ENCODE results near the gene MMP7.

MMP7 gene

DNA sequence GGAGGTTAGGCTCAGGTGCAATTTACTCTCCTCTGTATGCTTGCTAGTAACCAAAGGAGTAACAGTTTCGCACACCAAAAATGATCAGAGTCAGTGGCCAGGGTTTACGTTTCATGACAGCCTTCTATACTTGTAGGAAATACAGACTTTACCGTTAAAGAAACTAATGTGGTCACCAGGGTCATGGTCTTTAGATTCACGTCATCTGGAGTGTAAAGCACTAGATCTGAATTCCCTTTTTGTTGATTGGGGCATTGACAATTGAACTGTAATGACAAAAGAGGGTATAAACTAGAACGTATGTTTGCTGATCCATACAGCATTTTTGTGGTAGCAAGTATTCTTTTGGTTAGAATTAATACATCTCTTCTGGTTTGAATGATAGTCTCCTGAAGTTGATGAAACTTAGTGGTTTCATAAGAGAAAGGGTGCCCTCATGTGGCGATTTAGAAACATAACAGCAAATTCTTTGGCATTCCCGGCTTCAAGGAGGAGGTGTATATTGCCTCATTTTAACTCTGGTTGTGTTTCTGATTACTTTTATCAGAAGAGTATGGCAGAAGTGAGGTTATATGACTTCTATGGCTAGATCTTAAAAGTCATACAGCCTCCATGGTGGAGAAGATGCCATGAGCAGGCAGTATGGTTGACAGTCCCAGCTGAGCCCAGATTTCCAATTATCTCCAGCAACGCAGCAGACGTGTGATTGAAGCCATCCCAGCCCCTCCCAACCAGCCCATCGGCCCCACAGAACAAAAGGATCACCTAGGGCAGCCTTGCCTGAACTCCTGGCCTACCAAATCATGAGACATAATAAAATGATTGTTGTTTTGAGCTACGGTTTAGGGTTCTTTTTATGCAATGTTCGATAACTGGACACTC lies 35.1 kb downstream of the MMP7 start:
- peak; percentile 70 for DNase-seq (ENCODE audit: low spot score)

DNA sequence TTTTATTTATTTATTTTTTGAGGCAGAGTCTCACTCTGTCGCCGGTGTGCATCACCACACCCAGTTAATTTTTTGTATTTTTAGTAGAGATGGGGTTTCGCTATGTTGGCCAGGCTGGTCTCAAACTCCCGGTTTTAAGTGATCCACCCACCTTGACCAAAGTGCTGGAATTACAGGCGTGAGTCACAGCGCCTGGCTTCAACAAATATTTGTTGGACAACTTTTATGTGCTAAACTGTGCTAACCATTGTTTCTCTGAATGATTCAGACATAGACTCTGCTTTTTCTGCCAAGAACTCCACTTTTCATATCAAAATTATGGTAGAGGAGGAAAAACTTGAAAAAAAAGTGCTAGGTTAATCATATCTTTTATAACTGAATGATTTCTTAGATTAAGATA lies 36.3 kb downstream of the MMP7 start:
- no peak for DNase-seq (ENCODE audit: low spot score)

DNA sequence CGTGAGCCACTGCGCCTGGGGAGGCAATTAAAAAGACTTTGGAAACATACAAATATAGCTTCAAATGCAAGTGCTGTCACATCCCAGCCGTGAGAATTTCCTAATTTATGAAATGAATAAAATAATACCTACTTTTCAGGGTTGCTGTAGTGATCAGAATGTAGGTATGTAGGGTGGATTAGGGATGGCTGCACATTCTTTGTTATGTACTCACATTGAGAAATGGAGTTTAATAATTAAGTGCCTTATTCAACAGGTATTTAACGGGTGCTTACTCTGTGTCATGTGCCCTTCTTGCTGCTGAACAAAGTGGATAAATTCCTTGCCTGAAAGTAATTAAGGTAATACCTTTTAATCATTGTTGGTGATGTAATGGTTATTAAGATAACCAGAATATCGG lies 37.0 kb downstream of the MMP7 start:
- DNase-seq (ENCODE audit: low spot score), result no peak

DNA sequence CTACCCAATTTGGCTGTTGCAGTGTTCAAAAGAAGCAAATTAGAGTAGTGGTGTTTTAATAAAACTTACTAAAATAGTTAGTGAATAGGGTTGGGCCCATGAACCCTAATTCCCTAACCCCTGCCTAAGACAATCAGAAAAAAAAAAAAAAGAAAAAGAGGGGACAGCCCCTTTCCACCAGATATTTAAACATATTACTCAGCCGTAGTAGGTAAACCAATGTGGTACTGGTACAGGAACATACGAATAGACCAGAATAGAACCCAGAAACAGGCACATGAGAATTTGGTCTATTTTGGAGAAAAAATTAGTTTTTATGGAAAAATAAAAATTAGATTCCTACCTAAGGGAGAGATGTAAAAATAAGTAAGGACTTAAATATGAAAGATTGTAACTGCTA lies 38.6 kb downstream of the MMP7 start:
- no peak for DNase-seq (ENCODE audit: low spot score)

DNA sequence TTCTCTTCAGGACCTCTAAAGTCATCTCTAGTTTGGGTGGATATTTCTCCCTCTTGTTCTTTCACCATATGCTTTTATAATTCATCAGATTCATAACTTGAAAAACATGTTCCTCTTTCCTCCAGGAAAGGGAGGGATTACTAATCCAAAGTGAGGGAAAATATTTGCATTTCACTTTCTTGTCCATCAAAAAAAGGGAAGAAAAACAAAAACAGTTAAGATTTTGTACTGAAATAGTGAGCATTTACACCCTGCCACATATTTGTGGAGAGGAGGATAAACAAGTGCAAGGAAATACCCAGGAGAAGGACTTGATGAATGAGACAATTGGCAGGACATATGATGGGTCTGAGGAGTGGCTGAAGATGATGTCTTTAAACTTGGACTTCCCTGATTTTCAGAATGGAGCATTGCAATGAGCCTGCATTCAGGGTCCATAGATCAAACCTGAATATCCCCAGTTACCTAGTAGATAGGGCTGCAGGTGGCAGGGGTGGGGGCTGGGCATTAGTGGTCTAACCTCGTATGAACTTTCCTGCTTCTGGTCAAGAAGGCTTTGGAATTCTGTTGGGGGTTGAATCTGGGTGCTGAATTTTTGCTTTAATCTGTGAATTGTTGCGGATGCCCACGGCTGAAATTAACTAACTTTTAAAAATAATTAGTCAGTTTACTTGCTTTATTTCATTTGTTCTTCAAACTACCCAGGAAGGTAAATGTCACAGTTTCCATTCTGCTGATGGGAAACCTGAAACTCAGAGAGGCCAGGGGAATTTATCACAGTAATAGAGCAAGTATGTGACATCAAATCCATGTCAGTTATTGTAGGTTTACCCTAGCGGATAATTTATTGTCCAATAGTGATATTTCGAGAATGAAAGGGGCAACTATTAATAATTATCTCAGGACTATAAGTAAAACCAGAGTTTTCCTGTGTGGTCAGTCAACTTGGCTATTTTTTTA lies 41.1 kb downstream of the MMP7 start:
- DNase-seq (ENCODE audit: low spot score), result no peak

DNA sequence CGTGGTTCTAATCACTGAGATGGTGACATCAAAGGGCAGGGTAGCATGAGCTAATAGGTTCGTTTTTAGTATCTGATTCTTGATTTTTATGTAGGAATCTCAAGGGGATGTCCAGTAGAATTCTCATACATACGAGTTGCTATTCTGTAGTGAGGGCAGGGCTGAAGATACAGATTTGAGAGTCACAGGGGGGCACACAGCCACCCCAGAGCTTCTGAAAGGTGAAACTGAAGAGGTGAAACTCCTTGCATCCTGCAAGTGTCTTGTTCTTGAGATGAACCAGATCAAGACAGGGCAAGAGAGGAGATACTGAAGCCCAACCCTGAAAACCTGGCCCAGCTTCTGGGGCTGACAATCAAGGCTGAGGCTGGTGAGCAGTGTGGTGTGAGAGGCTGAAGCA lies 42.3 kb downstream of the MMP7 start:
- no peak for DNase-seq (ENCODE audit: low spot score)

DNA sequence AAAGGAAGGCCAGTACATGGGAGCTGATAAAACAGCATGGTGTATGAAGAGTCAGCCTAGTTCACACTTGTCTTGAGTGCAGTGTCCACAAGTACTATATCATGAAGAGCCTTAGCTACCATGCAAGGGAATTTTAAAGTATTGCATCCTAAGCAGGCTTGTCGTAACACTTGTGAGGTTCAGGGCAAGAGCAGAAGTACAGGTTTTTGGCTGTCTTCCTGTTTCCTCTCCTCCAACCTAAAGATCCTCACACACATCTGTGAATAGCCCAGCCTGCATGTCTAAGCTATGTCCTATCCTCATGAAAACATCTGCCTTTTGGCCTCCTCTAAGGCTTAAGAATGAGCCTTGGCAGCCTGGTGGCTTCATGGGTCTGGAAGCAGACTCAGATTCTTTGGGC lies 43.3 kb downstream of the MMP7 start:
- no peak for DNase-seq (ENCODE audit: low spot score)

DNA sequence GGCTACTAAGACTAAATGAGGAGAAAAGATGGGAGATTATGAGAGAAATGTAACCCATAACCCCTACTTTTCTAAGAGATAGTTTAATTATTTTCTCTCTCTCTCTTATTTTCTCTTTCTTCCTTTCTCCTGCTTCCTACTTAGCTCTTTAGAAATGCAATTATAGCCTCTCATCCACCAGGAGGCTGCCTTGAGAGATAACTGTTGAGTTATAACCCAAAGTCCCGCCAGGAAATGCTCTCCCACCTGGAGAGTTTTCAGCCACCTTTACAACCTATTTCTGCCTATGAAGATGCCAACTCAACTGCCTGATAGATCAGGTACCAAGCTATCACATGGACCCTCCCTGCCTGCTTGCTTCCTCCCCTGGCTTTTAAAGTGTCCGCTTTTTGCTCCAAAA lies 44.0 kb downstream of the MMP7 start:
- DNase-seq (ENCODE audit: low spot score), result no peak

DNA sequence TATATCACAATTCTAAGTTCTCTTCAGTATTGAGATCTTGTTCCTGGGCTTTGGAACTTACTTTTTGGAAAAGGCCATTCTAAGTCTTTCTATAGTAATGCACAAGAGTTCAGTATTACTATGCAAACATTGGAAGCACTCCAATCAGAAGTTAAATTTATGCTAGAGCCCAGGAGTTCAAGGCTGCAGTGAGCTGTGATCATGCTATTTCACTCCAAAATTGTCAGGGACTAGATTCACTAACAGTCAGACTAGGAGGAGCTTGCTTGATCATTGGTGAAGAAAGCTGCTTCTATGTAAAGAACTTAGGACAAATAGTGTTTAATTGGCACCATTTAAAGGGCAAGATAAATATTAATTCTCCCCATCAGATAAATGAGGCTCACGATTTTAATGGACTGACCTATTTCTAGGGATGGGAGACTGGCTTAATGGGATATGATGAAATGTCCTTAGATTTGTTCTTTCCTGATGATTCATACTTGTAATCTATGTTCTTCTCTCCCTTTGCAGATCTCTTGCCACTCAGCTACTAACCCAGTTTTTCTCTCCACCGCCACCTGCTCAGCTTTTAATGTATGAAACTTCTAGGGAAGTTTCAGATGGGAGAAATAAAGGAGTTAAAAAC lies 45.3 kb downstream of the MMP7 start:
- no peak for DNase-seq (ENCODE audit: low spot score)

DNA sequence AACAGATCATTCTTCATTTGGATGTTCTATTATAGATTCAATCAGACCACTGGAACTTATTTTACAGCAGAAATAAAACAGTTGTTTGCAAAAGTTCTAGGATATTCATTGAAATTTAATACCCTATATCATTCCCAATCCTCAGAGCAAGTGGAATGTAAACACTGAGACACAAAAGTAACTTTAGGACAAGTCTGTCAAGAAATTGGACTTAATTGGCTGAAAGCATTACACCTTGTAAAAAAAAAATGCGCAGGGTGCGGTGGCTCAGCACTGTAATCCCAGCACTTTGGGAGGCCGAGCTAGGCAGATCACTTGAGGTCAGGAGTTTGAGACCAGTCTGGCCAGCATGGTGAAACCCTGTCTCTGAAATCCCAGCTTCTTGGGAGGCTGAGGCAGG lies 48.1 kb downstream of the MMP7 start:
- DNase-seq (ENCODE audit: low spot score), result no peak

DNA sequence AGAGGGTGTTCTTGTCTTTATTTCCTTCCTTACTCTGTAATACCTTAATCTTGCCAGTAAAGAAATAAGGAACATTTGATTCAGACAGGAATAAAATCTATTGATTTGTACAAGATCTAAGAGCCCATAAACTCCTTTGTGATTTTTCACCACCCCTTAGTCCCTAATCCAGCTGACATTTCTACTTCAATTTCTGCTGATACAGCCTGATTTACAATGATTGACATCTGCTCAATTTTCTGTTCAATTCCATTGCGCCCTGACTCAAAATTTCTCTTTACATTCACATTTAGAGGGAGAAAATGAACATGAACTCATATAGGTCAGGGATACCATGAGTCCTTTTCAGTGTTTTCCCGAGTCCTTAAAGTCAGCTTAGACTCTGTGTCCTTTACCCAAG lies 50.8 kb downstream of the MMP7 start:
- no peak for DNase-seq (ENCODE audit: low spot score)

DNA sequence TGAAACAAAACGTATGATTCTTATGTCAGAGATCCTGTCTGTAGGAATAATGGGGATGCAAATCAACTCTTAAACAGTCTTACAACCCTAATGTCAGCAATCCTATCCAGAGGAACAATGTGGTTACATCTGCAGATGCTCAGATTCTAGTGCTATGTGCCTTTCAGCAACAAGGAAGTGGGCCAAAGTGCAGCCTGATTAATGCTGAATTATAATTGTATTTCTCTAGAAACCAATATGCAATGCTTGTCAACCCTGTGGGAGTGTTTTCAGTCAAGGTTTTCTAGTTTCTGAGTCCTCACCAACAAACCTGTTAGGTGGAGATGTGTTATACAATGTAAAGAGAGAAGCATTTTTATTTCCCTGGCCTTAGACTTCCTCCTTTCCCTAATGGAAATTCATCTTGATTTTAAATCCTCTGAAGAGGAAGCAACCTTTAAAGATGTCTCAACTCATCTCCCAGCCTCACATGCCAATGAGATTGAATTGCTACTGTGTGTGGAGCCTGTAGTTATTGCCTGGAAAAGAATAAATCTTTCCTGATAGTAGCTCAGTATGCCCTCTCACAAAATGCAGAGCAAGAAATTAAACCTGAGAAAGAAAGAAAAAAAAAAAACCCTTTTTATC lies 51.8 kb downstream of the MMP7 start:
- no peak for DNase-seq (ENCODE audit: low spot score)

DNA sequence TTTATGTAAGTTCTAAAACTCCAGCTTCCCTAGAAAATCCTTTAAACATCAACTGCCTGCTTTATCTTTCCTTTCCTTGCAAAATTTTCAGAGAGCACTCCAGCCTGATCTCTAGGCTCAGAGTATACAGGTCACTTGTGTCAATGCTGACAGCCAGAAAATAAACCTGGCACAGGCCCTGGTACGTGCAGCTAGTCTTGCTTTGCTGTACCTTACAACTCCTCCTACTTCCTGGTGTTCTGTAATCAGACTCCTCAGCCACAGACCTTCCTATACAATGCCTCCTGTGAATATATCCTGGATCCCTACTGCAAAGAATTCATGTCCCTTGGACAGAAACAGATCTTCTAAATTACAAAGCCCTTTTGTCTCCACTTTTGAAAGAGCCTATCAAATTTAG lies 53.7 kb downstream of the MMP7 start:
- peak; percentile 48 for DNase-seq (ENCODE audit: low spot score)

DNA sequence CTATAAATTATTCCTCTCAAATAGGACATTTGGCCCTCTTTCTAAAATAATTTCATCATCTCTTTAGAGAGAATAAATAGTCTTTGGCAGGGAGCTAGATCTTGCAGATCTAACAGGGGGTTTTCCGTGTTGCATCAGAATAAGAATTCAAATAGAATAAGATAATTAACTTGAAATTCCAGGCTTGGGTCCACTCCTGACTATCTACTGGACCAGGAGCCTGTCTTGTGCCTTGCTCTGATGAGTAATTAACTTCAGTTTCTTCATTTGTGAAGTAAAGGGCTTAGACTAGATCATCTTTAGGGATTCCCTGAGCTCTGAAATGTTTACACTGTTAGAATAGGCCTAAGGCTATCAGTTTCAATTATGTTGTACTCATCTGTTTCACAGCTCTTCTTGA lies 54.5 kb downstream of the MMP7 start:
- no peak for DNase-seq (ENCODE audit: low spot score)

DNA sequence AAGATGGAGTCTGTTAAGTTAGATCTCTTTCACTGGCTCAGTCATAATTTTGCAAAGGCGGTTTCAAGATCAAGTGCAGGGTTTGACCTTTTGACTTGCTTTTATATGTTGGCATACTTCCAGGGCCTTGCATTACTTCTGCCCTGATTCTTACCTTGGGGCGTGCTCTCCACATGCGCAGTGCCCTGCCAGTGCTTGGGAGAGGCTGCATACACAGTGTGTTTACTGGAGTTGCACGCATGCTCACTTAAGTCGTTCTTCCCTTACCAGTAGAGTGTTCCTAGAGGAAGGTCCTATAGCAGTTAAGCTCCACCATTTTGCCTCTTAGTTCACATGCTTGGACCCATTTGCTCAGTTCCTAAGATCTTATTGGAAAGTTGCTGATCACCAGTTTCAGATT lies 57.0 kb downstream of the MMP7 start:
- DNase-seq (ENCODE audit: low spot score), result no peak

DNA sequence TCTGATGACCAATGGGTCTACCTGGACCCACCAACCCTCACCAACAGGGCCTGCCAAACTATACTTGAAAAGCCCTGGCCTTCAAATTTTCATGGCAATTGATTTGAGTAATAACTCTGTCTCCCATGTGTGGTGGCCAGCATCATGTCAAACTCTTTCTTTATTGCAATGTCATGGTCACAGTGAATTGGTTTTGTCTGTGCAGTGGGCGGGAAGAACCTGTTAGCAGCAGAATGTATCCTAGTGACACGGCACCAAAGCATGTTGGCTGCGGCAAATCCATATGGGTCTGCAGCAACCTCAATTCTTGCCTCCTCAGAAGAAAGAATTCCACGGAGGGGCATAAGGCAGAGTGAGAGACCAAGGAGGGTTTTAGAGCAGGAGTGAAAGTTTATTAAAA lies 58.4 kb downstream of the MMP7 start:
- no peak for DNase-seq (ENCODE audit: low spot score)

DNA sequence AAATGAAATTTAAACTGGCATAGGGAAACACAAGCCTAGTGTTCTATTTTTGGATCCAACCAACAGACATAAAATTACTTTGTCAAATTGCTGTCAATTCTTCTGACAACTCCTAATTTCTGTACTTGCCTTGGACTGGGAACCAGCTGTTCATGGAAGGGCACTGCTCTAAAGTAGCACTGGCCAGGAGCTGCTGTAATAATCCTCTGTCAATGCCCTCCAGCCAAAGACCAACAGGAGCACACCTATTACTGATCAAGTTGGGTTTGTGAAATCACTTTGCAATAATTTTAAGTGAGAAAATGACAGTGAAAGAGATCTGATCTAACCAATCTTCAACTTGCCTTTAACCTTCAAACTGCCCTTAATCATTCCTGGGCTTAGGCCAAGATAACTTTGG lies 59.1 kb downstream of the MMP7 start:
- no peak for DNase-seq (ENCODE audit: low spot score)
